Skeletal muscle satellite cell (primary cell): Measurements from ENCODE around the gene CXADR.

Experiments used
- H3K27me3 ChIP-seq: 2 replicates; pipeline ENCODE4 v1.7.0; 2013; ENCODE audit warnings: low read length; ENCODE audit not compliant: control insufficient read depth, insufficient read depth
- H3K36me3 ChIP-seq: 2 replicates; pipeline ENCODE4 v1.7.0; 2013; ENCODE audit warnings: mild to moderate bottlenecking, control low read depth, low read length; ENCODE audit not compliant: insufficient read depth
- H3K4me1 ChIP-seq: 2 replicates; pipeline ENCODE4 v1.7.0; 2013; ENCODE audit warnings: low read length; ENCODE audit not compliant: control insufficient read depth, insufficient read depth
- H3K4me2 ChIP-seq: 2 replicates; pipeline ENCODE4 v1.7.0; 2013; ENCODE audit warnings: mild to moderate bottlenecking, low read length
- H3K4me3 ChIP-seq: 2 replicates; pipeline ENCODE4 v1.7.0; 2013; ENCODE audit warnings: low read length
- H3K9ac ChIP-seq: 2 replicates; pipeline ENCODE4 v1.7.0; 2013; ENCODE audit warnings: mild to moderate bottlenecking, low read depth, low read length, moderate library complexity
- H3K9me3 ChIP-seq: replicated peaks from 2 replicates; pipeline ENCODE4 v1.7.0; 2013; ENCODE audit warnings: mild to moderate bottlenecking, control low read depth, low read length

The CXADR gene

GRCh38 chr21:17578162-17578561 lies 65.3 kb downstream of the CXADR start:
- Histone ChIP-seq H3K36me3 (no peaks in the 10 kb centered on the region), H3K4me1 (no peaks in the 10 kb centered on the region), H3K27me3 (peaks cover 12% of the 10 kb centered on the region), H3K9ac (no peak overlapping the region), H3K4me2 (no peak overlapping the region), H3K4me3 (no peak overlapping the region), H3K9me3 (no peaks in the 10 kb centered on the region)

GRCh38 chr21:17578876-17579275 lies 66.0 kb downstream of the CXADR start:
- H3K9ac ChIP-seq: no peak overlapping the region
- H3K9me3 ChIP-seq: no peaks in the 10 kb centered on the region
- H3K4me2 ChIP-seq: no peak overlapping the region
- H3K4me1 ChIP-seq: no peaks in the 10 kb centered on the region
- H3K4me3 ChIP-seq: no peak overlapping the region
- H3K27me3 ChIP-seq: peaks cover 15% of the 10 kb centered on the region
- no peaks in the 10 kb centered on the region for H3K36me3 ChIP-seq

GRCh38 chr21:17580319-17580718 lies 67.5 kb downstream of the CXADR start:
- Histone ChIP-seq H3K9ac (no peak overlapping the region), H3K4me1 (no peaks in the 10 kb centered on the region), H3K27me3 (peaks cover 8% of the 10 kb centered on the region), H3K36me3 (no peaks in the 10 kb centered on the region), H3K9me3 (no peaks in the 10 kb centered on the region), H3K4me3 (no peak overlapping the region), H3K4me2 (no peak overlapping the region)

- Histone ChIP-seq H3K4me3 (no peak overlapping the region), H3K36me3 (no peaks in the 10 kb centered on the region), H3K4me2 (no peak overlapping the region), H3K9me3 (no peaks in the 10 kb centered on the region), H3K9ac (no peak overlapping the region), H3K4me1 (no peaks in the 10 kb centered on the region), H3K27me3 (peaks cover 8% of the 10 kb centered on the region)
Measured at GRCh38 chr21:17583898-17584297, 71.1 kb downstream of the CXADR start.

- Histone ChIP-seq H3K4me1 (no peaks in the 10 kb centered on the region), H3K9me3 (no peaks in the 10 kb centered on the region), H3K9ac (no peak overlapping the region), H3K36me3 (no peaks in the 10 kb centered on the region), H3K4me3 (no peak overlapping the region), H3K27me3 (peaks cover 8% of the 10 kb centered on the region), H3K4me2 (no peak overlapping the region)
Measured at GRCh38 chr21:17585875-17586450, 73.1 kb downstream of the CXADR start.

- peaks cover 16% of the 10 kb centered on the region for H3K36me3 ChIP-seq
- no peak overlapping the region for H3K4me3 ChIP-seq
- H3K9me3 ChIP-seq: no peaks in the 10 kb centered on the region
- H3K4me1 ChIP-seq: no peaks in the 10 kb centered on the region
- H3K27me3 ChIP-seq: no peaks in the 10 kb centered on the region
- H3K9ac ChIP-seq: no peak overlapping the region
- H3K4me2 ChIP-seq: no peak overlapping the region
Measured at GRCh38 chr21:17590430-17590829, 77.6 kb downstream of the CXADR start.

- Histone ChIP-seq H3K27me3 (no peaks in the 10 kb centered on the region), H3K9ac (no peak overlapping the region), H3K36me3 (peaks cover 52% of the 10 kb centered on the region), H3K4me2 (no peak overlapping the region), H3K4me1 (no peaks in the 10 kb centered on the region), H3K9me3 (no peaks in the 10 kb centered on the region), H3K4me3 (no peak overlapping the region)
Measured at GRCh38 chr21:17597680-17598079, 84.8 kb downstream of the CXADR start.

- Histone ChIP-seq H3K9me3 (no peaks in the 10 kb centered on the region), H3K36me3 (peaks cover 49% of the 10 kb centered on the region), H3K4me1 (peaks cover 6% of the 10 kb centered on the region), H3K9ac (no peak overlapping the region), H3K27me3 (no peaks in the 10 kb centered on the region), H3K4me3 (no peak overlapping the region), H3K4me2 (no peak overlapping the region)
Measured at GRCh38 chr21:17598437-17598836, 85.6 kb downstream of the CXADR start.

GRCh38 chr21:17602874-17603273 lies 90.0 kb downstream of the CXADR start:
- H3K4me3 ChIP-seq: no peak overlapping the region

GRCh38 chr21:17607684-17608083 lies 94.8 kb downstream of the CXADR start:
- Histone ChIP-seq H3K9me3 (no peaks in the 10 kb centered on the region), H3K36me3 (peaks cover 30% of the 10 kb centered on the region), H3K4me2 (no peak overlapping the region), H3K4me3 (no peak overlapping the region), H3K27me3 (no peaks in the 10 kb centered on the region), H3K9ac (no peak overlapping the region), H3K4me1 (peaks cover 16% of the 10 kb centered on the region)

More at GRCh38 chr21:17602874-17603273, 90.0 kb downstream of the CXADR start:
- Histone ChIP-seq H3K4me2 (no peak overlapping the region), H3K9me3 (no peaks in the 10 kb centered on the region), H3K36me3 (peaks cover 43% of the 10 kb centered on the region), H3K9ac (no peak overlapping the region), H3K27me3 (no peaks in the 10 kb centered on the region), H3K4me1 (peaks cover 9% of the 10 kb centered on the region)

- Histone ChIP-seq H3K9me3 (no peaks in the 10 kb centered on the region), H3K36me3 (peaks cover 16% of the 10 kb centered on the region), H3K27me3 (no peaks in the 10 kb centered on the region), H3K9ac (no peak overlapping the region), H3K4me3 (no peak overlapping the region), H3K4me1 (peaks cover 7% of the 10 kb centered on the region), H3K4me2 (no peak overlapping the region)
Measured at GRCh38 chr21:17609681-17610080, 96.8 kb downstream of the CXADR start.

- H3K4me3 ChIP-seq: peak overlapping the region; percentile 73
- H3K27me3 ChIP-seq: no peaks in the 10 kb centered on the region
- H3K9ac ChIP-seq: peak overlapping the region; percentile 93
- H3K4me2 ChIP-seq: peak overlapping the region; percentile 90
- H3K9me3 ChIP-seq: no peaks in the 10 kb centered on the region
- H3K4me1 ChIP-seq: peaks cover 7% of the 10 kb centered on the region
- peaks cover 8% of the 10 kb centered on the region for H3K36me3 ChIP-seq
Measured at GRCh38 chr21:17610911-17611310, 98.1 kb downstream of the CXADR start.
